GM18498 (cell line): ENCODE measurements around the gene MACROD2.

ENCODE experiments used
- ATAC-seq: cut with Tn5 transposase; IDR thresholded peaks from one replicate; pipeline ENCODE4 v1.9.1; 2021; ENCODE audit warnings: mild to moderate bottlenecking, moderate library complexity; ENCODE audit not compliant: unreplicated experiment

Gene MACROD2

GRCh38 chr20:14632906-14633305, 637.6 kb downstream of the MACROD2 start:
- ATAC-seq, result no peak

GRCh38 chr20:14633507-14633906, 638.2 kb downstream of the MACROD2 start:
- ATAC-seq, result no peak

- ATAC-seq, result no peak
These were observed 639.3 kb downstream of the MACROD2 start for GRCh38 chr20:14634665-14635064.

- ATAC-seq, result no peak
These were observed 642.1 kb downstream of the MACROD2 start for GRCh38 chr20:14637441-14637840.

- no peak for ATAC-seq
These were observed 647.8 kb downstream of the MACROD2 start for GRCh38 chr20:14643146-14643545.

GRCh38 chr20:14643556-14643955, 648.2 kb downstream of the MACROD2 start:
- ATAC-seq, result no peak

GRCh38 chr20:14644306-14645097, 649.2 kb downstream of the MACROD2 start:
- no peak for ATAC-seq

GRCh38 chr20:14647016-14647415, 651.7 kb downstream of the MACROD2 start:
- no peak for ATAC-seq

- no peak for ATAC-seq
These were observed 654.3 kb downstream of the MACROD2 start for GRCh38 chr20:14649662-14650061.

- ATAC-seq, result no peak
These were observed 662.1 kb downstream of the MACROD2 start for GRCh38 chr20:14657266-14658005.

- ATAC-seq, result no peak
These were observed 668.8 kb downstream of the MACROD2 start for GRCh38 chr20:14664101-14664500.

- ATAC-seq, result no peak
These were observed 671.4 kb downstream of the MACROD2 start for GRCh38 chr20:14666696-14667095.

GRCh38 chr20:14667226-14667625, 671.9 kb downstream of the MACROD2 start:
- no peak for ATAC-seq

GRCh38 chr20:14672066-14672465, 676.8 kb downstream of the MACROD2 start:
- no peak for ATAC-seq

GRCh38 chr20:14673164-14673563, 677.8 kb downstream of the MACROD2 start:
- no peak for ATAC-seq

- ATAC-seq, result no peak
These were observed 682.1 kb downstream of the MACROD2 start for GRCh38 chr20:14677455-14677854.

- no peak for ATAC-seq
These were observed 689.9 kb downstream of the MACROD2 start for GRCh38 chr20:14685183-14685582.

GRCh38 chr20:14687313-14687712, 692.0 kb downstream of the MACROD2 start:
- no peak for ATAC-seq

GRCh38 chr20:14688005-14688404, 692.7 kb downstream of the MACROD2 start:
- no peak for ATAC-seq

- peak; percentile 84 for ATAC-seq
These were observed 696.7 kb downstream of the MACROD2 start for GRCh38 chr20:14691994-14692393.

- ATAC-seq, result no peak
These were observed 701.2 kb downstream of the MACROD2 start for GRCh38 chr20:14696478-14696877.

- no peak for ATAC-seq
These were observed 701.6 kb downstream of the MACROD2 start for GRCh38 chr20:14696937-14697336.
